Upper lobe of left lung (tissue), 4 donors: Measurements from ENCODE around the gene COX8A.

ENCODE experiments used
- CTCF ChIP-seq, 6 experiments: fragments of 450-650 bp in 4 of 6; fragments of 200-600 bp in 2 of 6; sonication (generic) in 2 of 6; IDR thresholded peaks; one replicate each; pipeline ENCODE4 v1.5.1; 2016 to 2019; ENCODE audit warnings: antibody characterized with exemption in 6 of 6
- EP300 ChIP-seq, 4 donors: sonication (generic); formaldehyde crosslinking; IDR thresholded peaks; one replicate each; pipeline ENCODE4 v1.5.1; 2017; ENCODE audit warnings: antibody characterized with exemption in 4 of 4, control low read depth in 2 of 4
- POLR2A ChIP-seq, 4 donors: fragments of 450-650 bp; IDR thresholded peaks; one replicate each; pipeline ENCODE4 v1.5.1; 2016 to 2017; ENCODE audit warnings: antibody characterized with exemption in 4 of 4, mild to moderate bottlenecking in 2 of 4
- POLR2AphosphoS5 ChIP-seq, 2 donors: sonication (generic); formaldehyde crosslinking; IDR thresholded peaks; one replicate each; pipeline ENCODE4 v1.5.1; 2017; ENCODE audit warnings: antibody characterized with exemption in 2 of 2

GRCh38 chr11:63974259-63975143 lies at the start of gene COX8A:
- TF ChIP-seq CTCF (IDR thresholded peaks at IDR 0.05) (peak in 2 of 6 experiments; percentile 8 to 18), POLR2A (IDR thresholded peaks at IDR 0.05) (peak in 3 of 4 donors; percentile 21 to 77 (median 53)), POLR2AphosphoS5 (IDR thresholded peaks at IDR 0.05) (peak; percentile 84 to 94), EP300 (IDR thresholded peaks at IDR 0.05) (peak in 1 of 4 donors; percentile 4)
